ENCODE measurements around the gene ASIC4. TPM values are rescaled to one million over a fixed set of nuclear protein-coding genes. Genes with fewer than 3 reads are reported as not detected.

ASIC4 gene
- total and polyA plus RNA-seq, 9 of the 15 experiments (the other 6 are each of a cell fraction or from before 2014, with no cell fraction given) = 0.07 to 19.2 (median 4.8) TPM

DNA sequence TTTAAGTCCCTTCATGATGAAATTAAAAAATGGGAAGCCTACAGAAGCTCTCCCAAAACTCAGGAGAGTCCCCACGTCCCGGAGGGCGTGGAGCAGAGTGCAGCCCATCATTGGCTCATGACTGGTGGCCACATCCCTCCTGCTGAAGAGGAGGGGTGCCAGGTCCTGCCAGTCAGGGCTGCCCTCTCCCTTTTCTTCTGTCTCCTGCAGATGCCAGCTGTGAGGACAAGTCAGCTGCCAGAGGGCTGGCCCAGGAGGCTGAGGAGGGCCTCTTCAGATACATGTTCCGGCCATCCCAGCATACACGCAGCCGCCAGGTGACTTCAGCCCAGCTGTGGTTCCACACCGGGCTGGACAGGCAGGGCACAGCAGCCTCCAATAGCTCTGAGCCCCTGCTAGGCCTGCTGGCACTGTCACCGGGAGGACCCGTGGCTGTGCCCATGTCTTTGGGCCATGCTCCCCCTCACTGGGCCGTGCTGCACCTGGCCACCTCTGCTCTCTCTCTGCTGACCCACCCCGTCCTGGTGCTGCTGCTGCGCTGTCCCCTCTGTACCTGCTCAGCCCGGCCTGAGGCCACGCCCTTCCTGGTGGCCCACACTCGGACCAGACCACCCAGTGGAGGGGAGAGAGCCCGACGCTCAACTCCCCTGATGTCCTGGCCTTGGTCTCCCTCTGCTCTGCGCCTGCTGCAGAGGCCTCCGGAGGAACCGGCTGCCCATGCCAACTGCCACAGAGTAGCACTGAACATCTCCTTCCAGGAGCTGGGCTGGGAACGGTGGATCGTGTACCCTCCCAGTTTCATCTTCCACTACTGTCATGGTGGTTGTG lies 60.4 kb downstream of the ASIC4 start:
- FAIRE-seq (no peak), DNase-seq (ENCODE audit: extremely low read depth in 1 of 4, low spot score in 3 of 4) (peak in 1 of 4 experiments; percentile 18), ATAC-seq (no peak)
- no peaks in the 10 kb centered on the region for H3K9me1 ChIP-seq (ENCODE audit: control insufficient read depth, insufficient read depth, low read length)
- H4K20me1 ChIP-seq (replicated peaks; ENCODE audit: control insufficient read depth, insufficient read depth, low read length) = no peaks in the 10 kb centered on the region
- peaks cover 7% of the 10 kb centered on the region for H3K79me2 ChIP-seq (ENCODE audit: control insufficient read depth, insufficient read depth, low read length)
- no peak overlapping the region for H3K4me2 ChIP-seq (ENCODE audit: insufficient read depth, low read length)
- intact Hi-C loops (cut with micrococcal nuclease) = no loop called here
- in situ Hi-C loops (cut with MboI) = no loop called here
- H3K9ac ChIP-seq (ENCODE audit: insufficient read depth in 1 of 2, low read depth in 2 of 2, low read length in 2 of 2) = peak overlapping the region in 1 of 2 experiments; percentile 77; a peak in 2 of 4 replicates
- no peaks in the 10 kb centered on the region for H3K27me3 ChIP-seq (ENCODE audit: control insufficient read depth in 2 of 2, insufficient read depth in 2 of 2, low read length in 2 of 2)
- 56% methylated on average over 7 of the region's 22 CpGs for WGBS (ENCODE audit: insufficient coverage, low coverage, missing lambda C conversion rate)
- no peak overlapping the region for H2AFZ ChIP-seq (ENCODE audit: low read depth, low read length)
- H3K4me3 ChIP-seq = no peak overlapping the region
- H3K36me3 ChIP-seq (ENCODE audit: control insufficient read depth, insufficient read depth, low read length) = peaks cover 5% of the 10 kb centered on the region; the same call in 1 of the 3 replicates
- H3K27ac ChIP-seq (ENCODE audit: extremely low read depth, low read depth, low read length) = no peak overlapping the region
- H3K9me3 ChIP-seq (replicated peaks; ENCODE audit: control insufficient read depth, insufficient read depth, low read depth, low read length) = no peaks in the 10 kb centered on the region
- no TSS peak for BruUV-seq (replicated peaks)
- ChIA-PET CTCF (ENCODE audit: low intra/inter-chr PET ratio) (no interaction called here), POLR2A (no interaction called here)
- H3K4me1 ChIP-seq (replicated peaks in 1 of 2; ENCODE audit: control insufficient read depth in 2 of 2, insufficient read depth in 2 of 2, low read length in 2 of 2) = peaks cover 40 to 59% of the 10 kb centered on the region in 2 experiments; a peak in 4 of 5 replicates
- TF ChIP-seq KAT7 (CRISPR knock-in tag; IDR thresholded peaks at IDR 0.05; ENCODE audit: borderline replicate concordance) (no peak), HEY1 (CRISPR knock-in tag; IDR thresholded peaks at IDR 0.05; ENCODE audit: borderline replicate concordance) (no peak)
- TF ChIP-seq, protein P1, sequence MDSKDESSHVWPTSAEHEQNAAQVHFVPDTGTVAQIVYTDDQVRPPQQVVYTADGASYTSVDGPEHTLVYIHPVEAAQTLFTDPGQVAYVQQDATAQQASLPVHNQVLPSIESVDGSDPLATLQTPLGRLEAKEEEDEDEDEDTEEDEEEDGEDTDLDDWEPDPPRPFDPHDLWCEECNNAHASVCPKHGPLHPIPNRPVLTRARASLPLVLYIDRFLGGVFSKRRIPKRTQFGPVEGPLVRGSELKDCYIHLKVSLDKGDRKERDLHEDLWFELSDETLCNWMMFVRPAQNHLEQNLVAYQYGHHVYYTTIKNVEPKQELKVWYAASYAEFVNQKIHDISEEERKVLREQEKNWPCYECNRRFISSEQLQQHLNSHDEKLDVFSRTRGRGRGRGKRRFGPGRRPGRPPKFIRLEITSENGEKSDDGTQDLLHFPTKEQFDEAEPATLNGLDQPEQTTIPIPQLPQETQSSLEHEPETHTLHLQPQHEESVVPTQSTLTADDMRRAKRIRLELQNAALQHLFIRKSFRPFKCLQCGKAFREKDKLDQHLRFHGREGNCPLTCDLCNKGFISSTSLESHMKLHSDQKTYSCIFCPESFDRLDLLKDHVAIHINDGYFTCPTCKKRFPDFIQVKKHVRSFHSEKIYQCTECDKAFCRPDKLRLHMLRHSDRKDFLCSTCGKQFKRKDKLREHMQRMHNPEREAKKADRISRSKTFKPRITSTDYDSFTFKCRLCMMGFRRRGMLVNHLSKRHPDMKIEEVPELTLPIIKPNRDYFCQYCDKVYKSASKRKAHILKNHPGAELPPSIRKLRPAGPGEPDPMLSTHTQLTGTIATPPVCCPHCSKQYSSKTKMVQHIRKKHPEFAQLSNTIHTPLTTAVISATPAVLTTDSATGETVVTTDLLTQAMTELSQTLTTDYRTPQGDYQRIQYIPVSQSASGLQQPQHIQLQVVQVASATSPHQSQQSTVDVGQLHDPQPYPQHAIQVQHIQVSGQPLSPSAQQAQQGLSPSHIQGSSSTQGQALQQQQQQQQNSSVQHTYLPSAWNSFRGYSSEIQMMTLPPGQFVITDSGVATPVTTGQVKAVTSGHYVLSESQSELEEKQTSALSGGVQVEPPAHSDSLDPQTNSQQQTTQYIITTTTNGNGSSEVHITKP (IDR thresholded peaks at IDR 0.05; ENCODE audit: partially characterized antibody) = peak; percentile 86

Measured in K562 (cell line).